ENCODE data around the gene PEA15. TPM values are rescaled to one million over a fixed set of nuclear protein-coding genes. Genes with fewer than 3 reads are reported as not detected.

The PEA15 gene
- total RNA-seq, 1 donor from 2014 or later = 57.8 TPM

DNA sequence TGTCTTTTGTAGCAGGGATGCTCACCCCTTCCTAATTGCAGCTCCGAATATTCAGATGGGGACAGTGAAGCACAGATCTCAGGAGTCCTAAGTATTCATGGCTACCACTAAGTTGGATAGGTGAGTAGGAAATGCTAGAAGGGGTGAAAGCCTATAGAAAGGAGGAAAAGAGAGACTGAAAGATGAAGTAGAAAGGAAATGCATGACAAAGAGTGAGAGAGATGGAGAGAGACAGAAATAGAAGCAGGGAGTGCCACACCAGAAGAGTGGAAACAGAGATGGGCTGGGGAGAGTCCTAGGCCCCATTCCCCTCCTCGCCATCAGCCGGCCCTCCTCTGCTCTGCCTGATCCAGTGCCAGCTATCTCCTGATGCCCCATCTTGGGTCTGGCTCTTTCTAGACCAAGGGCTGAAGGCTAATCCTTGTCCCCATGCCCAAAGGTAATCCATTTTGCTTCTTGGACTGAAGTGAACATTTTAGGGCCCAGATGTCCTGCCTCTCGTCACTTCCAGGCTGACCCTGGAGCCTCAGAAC lies 2.0 kb downstream of the PEA15 start:
- no peak overlapping the region for H3K4me3 ChIP-seq (ENCODE audit: low read depth, low read length)
- TF ChIP-seq, protein P1, sequence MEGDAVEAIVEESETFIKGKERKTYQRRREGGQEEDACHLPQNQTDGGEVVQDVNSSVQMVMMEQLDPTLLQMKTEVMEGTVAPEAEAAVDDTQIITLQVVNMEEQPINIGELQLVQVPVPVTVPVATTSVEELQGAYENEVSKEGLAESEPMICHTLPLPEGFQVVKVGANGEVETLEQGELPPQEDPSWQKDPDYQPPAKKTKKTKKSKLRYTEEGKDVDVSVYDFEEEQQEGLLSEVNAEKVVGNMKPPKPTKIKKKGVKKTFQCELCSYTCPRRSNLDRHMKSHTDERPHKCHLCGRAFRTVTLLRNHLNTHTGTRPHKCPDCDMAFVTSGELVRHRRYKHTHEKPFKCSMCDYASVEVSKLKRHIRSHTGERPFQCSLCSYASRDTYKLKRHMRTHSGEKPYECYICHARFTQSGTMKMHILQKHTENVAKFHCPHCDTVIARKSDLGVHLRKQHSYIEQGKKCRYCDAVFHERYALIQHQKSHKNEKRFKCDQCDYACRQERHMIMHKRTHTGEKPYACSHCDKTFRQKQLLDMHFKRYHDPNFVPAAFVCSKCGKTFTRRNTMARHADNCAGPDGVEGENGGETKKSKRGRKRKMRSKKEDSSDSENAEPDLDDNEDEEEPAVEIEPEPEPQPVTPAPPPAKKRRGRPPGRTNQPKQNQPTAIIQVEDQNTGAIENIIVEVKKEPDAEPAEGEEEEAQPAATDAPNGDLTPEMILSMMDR (conservative IDR thresholded peaks at IDR 0.05; ENCODE audit: low read depth, low read length) = no peak
- no peak for DNase-seq (ENCODE audit: low read depth)

DNA sequence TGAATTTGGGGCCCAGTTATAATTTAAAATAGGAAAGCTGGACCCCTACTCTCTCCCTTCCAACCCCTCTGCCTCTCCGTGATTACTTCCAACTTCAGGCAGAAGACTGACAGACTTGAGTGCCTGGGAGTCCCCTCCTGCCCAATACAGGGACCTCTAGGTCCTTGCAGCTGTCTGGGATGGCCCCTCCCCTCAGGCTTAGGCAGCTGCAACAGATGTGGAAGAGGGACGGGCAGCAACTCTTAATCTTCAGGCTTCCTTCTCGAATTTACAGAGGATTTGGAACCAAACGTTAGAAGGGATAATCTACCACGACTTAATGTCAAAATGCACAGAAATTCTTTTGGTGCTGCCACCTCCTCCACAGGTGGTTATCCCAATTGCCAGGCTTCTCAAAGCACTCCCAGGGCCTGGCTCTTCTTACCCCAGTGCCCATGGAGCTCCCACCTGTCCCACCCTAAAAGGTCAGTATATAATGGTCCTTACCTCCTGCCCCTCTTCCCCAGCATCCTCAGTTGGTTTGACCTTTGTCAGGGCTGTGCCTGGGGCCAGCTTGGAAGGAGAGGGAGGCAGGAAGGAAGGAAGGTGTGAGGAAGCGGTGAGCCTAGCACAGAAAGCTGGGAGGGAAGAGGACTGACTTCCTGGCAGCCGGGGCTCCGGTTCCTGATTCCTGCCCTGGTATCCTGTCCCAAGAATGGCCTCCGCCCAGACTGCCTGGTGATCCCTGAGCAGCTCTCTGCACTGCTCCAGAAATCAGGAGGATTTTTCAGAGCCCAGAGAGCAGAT lies 2.8 kb downstream of the PEA15 start:
- no peak overlapping the region for H3K4me3 ChIP-seq (ENCODE audit: low read depth, low read length)
- TF ChIP-seq, protein P1 (conservative IDR thresholded peaks at IDR 0.05; ENCODE audit: low read depth, low read length) = no peak
- no peak for DNase-seq (ENCODE audit: low read depth)

DNA sequence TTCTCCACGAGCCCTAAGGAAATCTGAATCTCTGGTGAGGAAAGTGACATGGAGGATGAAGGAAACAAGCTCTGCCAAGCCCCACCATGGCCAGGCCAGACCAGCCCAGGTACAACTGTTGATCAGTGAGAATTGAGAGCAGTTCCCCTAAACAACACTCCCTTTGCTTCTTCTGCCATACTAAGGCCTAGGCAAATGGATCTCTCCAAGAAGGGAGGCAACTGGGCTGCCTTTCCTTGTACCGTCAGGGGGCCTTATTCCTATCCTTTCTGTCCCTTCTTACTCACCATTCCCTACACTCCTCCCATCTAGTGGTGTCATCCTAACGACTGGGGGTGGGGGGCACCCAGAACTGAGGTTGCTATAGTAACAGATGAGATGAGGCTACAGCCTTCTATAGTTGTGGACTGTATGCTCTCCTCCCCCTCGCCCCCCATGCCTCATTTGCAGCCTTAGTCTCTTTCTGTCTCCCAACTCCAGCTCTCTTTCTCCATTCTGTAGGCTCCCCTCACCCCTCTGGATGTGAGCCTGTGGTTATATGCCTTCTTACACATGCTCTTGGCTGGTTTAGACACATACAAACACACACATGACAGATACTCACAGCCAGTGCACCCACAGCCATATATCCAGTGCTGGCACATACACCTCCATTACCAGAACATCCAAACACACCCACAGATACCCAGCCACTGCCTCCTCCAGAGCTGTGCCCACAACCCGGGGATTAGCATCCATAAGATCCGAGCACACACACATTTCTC lies 3.6 kb downstream of the PEA15 start:
- no peak for DNase-seq (ENCODE audit: low read depth)
- no peak overlapping the region for H3K4me3 ChIP-seq (ENCODE audit: low read depth, low read length)
- TF ChIP-seq, protein P1 (conservative IDR thresholded peaks at IDR 0.05; ENCODE audit: low read depth, low read length) = no peak

- DNase-seq (ENCODE audit: low read depth) = no peak
- TF ChIP-seq, protein P1 (conservative IDR thresholded peaks at IDR 0.05; ENCODE audit: low read depth, low read length) = no peak
- no peak overlapping the region for H3K4me3 ChIP-seq (ENCODE audit: low read depth, low read length)
These were observed 4.3 kb downstream of the PEA15 start for GRCh38 chr1:160209321-160210046.

DNA sequence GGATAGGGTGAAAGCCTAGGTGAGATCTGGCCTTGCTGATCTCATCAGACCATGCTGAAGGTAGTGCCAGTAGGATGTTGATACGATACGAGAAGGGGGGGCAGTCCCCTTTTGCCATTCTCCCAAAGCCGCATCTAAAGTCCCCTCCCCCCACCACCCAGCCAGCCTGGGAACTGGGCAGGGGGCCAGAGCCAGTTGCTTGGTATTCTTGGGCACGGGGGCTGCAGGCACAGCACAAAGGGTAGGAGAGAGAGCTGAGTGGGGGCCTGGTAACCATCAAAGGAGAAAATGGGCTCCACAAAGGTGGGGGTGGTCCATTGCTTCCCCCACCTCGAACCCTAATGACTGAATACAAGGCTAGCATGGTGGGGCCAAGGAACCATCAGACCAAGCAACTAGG lies 5.4 kb downstream of the PEA15 start:
- no peak for DNase-seq (ENCODE audit: low read depth)
- H3K4me3 ChIP-seq (ENCODE audit: low read depth, low read length) = no peak overlapping the region
- TF ChIP-seq, protein P1 (conservative IDR thresholded peaks at IDR 0.05; ENCODE audit: low read depth, low read length) = no peak

GRCh38 chr1:160211046-160211790 lies 6.0 kb downstream of the PEA15 start:
- no peak overlapping the region for H3K4me3 ChIP-seq (ENCODE audit: low read depth, low read length)
- TF ChIP-seq, protein P1 (conservative IDR thresholded peaks at IDR 0.05; ENCODE audit: low read depth, low read length) = no peak
- no peak for DNase-seq (ENCODE audit: low read depth)
